Cardiac septum (tissue), 1 donor: Measurements from ENCODE around the gene GMEB2. TPM values are rescaled to one million over a fixed set of nuclear protein-coding genes. Genes with fewer than 3 reads are reported as not detected.
"Not testable (repeated sequence)": the region's sequence is repeated elsewhere in the genome, so short reads cannot be mapped to it uniquely, and the experiment has no call there.

Source experiments
- DNase-seq: peaks from one replicate; pipeline ENCODE4 v3.0.0-alpha.2; 2020; ENCODE audit warnings: low spot score
- intact Hi-C: fragments of 100-400 bp; cut with DNase I; formaldehyde crosslinking; loops from one replicate; pipeline ENCODE4 v1.14.0; 2022
- total RNA-seq: library from RNA; stranded (reverse); fragmentation: NEBNext Ultra II Directional; extraction: Animal tissue kit (Norgen Biotek cat#: 25700); gene quantifications from one replicate; pipeline ENCODE4 v1.2.1, GENCODE V29; 2021
- donor health status: DM: no; HTN: no; CAD: no.

The GMEB2 gene
- total RNA-seq, 1 donor from 2014 or later: 6.8 TPM

DNA sequence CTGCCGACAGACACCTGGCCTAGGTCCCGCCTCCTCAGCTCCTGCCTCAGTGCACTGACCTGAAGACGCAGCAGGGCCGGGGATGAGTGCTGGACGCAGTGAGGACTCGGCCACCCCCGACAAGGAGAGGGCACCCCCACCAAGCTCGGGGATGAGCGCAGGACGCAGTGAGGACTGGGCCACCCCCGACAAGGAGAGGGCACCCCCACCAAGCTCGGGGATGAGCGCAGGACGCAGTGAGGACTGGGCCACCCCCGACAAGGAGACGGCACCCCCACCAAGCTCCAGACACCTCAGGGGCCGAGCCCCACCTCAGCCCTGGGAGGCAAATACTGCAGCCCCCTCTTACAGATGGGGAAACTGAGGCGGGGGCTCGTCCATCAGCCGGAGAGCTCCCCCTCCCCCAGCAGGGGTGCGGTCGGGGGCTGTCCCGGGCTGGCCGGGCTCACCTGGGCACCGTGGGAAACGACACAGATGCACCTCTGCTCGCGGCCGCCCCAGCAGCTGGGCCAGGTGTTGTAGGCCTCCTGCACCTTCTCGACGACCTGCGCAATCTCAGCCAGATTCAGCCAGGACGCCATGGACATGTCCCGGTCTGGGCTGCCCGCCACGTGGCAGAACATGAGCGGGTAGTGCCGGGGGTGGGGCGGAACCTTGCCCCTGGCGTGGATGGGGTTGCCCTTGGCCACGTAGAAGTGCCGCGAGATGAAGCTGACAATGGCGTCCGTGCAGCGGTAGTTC, 60.3 kb downstream of the GMEB2 start:
- no peak for DNase-seq
- intact Hi-C loops: no loop called here

DNA sequence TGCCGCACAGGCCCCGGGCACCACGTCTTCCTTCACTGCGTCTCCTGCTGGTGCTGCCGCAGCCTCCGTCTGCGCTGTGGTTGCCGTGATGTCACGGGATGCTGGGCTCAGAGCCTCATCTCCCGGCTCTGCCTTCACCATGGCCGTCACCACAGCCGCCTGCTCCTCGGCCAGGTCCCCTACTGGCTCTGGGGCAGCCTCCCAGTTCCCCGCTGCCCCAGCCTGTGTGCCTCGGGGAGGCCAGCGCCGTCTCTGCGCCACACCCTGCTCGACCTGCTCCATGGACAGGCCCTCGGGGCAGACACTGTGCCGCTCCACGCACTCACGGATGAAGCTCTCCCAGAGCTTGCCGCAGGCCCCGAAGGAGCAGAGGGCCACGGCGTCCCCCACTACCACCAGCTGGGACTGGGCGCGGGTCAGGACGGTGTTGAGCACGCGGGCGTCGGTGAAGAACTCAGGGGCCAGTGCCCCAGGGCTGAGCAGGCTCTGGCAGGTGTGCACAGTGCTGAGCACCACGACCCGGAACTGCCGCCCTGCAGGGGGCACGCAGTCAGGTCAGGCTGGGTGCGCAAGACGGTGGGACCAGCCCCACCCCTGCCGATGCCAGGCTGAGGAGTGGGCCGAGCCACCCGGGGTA, 61.1 kb downstream of the GMEB2 start:
- intact Hi-C loops: no loop called here
- no peak for DNase-seq

DNA sequence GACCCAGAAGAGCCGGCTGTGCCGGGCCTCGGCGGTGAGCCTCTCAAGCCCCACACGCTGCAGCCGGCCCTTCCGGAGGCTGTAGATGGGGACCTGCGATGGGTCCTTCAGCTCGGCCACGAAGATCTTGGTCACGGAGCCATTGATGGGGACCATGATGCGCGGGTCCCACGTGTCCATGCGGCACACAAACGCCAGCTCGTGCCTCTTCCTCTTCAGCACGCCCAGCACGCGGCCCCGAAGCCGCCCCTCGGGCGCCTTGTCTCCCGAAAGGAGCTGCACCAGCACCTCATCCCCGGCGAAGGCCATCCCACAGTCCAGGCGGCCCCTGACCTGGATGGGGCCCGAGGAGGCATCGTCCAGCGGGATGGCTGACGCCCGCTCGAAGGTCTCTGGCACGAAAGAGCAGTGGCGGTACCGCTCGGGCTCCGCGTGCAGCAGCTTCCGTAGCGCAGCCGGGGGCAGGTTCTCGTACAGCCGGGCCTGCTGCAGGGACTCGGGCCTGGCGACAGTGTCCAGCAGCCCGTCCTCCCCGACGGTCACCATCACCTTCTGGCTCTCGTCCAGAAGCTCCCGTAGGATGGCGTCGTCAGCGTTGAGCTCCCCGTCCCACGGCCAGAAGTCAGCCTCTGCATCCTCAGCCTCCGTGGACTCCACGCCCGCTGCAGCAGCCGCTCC, 61.7 kb downstream of the GMEB2 start:
- intact Hi-C loops: no loop called here
- no peak for DNase-seq

DNA sequence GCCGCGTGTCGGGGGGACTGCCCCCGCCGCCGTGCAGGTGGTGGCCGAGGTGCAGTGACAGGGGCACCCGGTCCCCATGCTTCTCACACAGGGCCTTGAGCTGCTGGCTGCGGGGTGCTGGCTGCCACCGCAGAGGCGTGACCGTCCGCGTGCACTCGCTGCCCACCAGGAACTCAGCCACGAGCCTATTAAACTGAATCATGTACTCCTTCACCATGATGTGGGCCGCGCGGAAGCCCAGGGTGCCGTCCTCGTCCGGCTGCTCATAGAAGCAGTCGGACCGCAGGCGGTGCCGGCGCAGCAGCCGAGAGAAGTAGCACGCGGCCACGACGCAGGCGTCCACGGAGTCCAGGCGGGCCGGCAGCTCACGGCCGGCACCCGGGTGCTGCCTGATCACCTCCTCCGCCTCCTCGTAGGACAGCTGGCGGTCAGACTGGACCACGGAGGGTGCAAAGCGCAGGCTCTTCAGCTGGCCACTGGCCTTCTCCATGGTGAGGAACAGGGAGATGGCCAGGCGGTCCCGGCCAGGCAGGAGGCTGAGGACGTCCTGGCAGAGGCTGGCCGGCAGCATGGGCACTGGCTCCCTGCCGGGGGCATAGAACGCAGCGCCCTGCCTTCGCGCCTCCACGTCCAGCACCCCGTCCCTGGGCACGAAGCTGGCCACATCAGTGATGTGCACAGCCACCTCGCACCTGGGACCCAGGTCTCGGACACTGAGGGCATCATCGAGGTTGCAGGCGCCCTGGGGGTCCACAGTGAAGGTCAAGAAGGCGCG, 62.7 kb downstream of the GMEB2 start:
- DNase-seq: no peak
- intact Hi-C loops: no loop called here

DNA sequence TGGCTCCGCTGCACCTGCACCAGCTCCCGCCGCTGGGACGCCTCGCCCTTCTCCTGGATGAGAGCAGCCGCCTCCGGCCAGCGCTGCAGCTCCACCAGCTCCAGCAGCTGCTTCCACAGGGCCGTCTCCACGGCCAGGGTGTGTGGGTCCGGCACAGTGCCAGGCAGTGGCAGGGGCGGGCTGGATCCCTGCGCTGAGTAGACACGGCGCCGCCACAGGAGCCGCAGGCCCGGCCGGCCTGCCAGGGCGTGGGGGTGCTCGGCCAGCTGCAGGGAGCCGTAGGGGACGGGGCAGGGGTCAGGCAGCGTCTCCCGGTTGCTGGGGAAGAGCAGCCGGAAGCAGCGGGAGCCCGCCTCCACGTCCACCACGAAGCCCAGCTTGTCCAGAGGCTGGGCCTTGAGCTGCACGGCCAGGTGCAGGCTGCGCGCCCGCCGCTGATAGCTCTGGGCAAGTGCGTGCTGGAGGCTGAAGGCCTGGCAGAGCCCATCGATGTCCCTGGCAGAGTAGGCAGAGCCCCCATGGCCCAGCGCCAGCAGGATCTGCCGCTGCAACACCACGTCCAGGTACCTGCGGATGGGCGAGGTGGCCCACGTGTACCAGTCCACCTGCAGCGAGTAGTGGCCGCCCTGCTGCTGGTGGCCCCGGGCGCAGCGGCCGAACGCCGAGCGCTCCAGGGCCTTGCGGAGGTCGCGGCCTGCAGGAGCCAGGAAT, 63.5 kb downstream of the GMEB2 start:
- DNase-seq: no peak
- intact Hi-C loops: no loop called here

DNA sequence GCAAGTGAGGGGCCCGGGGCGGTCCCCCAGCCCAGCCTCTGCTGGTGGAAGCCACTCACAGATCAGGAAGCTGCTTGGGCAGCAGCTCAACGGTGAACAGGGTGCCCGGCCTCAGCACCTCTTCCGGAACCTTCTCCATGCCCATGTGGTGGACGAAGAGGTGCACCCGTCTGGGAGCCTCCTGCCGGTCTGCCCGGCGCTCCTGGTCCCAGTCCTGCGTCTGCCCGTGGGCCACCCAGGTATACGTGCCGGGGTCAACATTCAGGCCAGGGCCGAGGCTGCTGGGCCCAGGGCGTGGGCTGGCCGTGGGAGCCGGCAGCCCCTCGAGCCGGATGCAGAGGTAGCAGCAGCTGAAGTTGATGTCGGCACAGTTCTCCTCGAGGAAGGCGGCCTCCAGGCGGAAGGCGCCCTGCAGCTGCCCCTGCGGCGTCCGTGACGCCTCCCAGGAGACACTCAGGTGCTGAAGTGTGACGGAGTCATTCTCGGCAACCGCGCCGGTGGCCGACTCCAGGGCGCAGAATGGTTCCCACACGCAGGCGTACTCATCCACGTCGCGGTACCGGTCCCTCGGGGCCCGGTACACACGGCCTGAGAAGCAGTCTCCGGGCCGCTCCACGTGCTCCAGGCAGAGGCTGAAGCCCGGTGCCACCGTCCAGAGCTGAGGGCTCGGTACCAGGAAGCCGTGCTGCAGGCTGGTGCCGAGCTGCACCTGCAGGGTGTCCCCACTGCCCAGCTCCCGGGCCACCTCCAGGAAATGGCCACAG, 64.3 kb downstream of the GMEB2 start:
- intact Hi-C loops: no loop called here
- no peak for DNase-seq

DNA sequence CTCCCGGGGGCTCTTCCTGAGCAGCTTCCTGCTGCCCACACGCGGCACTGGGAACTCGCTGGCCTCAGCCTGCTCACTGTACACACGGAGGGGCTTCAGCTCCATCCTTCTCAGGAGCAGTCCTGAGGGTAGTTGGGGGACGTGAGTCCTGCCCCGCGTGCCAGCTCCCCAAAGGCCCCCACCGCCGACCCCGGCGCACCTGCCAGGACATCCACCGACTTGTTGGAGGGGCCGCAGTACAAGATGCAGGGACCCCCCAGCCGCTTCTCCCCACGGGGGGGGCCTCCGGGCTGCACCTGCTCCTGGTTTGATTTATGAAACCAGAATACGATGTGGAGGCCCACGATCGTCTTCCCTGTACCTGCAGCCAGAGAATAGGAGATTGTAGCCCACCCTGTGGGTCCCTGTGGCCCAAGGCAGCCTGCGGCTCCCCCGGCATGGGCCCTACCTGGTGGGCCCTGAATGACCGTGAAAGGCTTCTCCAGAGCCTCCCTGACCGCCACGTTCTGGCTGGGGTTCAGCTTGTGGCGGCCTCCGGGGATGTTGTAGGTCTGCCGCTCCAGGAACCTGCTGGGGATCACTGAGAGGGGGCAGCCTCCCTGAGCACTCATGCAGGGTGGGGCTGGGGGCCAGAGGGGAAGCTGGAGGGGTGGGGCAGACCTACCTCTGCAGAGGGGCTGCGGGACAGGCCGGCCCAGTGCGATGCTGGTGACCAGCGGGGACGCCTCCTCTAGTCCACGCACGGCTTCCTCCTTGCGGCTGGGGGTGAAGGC, 65.1 kb downstream of the GMEB2 start:
- intact Hi-C loops: no loop called here
- DNase-seq: no peak

DNA sequence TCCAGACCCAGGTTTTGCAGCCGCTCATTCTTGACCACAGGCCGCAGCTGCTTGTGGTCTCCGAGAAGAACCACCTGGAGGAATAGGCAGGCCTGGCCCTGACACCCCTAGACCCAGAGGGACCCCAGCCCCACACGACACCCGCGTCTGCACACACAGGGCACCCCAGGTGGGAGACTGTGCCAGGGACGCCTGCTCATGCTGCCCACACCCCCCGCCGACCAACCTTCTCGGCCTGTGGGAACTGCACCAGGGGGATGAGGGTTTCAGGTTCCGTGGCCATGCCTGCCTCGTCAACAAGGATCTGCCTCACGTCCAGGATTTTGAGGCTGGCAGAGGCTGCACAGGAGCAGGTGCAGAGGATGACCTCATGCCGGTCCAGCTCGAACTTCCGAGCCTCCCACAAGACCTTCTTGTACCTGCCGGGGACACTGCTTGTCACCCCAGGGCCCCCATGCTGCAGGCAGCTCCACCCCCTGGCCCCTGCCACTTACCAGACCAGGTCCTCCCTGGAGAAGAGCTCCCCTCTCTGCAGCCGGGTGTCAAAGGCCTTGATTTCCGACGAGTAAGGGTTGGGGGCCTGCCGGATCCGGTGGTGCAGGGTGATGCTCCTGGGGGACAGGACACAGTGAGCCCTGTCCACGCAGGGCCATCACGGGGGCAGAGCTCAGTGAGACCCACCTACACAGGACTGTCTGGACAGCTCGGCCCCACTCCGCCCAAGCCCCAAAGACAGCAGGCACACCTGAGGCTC, 65.9 kb downstream of the GMEB2 start:
- no peak for DNase-seq
- intact Hi-C loops: no loop called here

DNA sequence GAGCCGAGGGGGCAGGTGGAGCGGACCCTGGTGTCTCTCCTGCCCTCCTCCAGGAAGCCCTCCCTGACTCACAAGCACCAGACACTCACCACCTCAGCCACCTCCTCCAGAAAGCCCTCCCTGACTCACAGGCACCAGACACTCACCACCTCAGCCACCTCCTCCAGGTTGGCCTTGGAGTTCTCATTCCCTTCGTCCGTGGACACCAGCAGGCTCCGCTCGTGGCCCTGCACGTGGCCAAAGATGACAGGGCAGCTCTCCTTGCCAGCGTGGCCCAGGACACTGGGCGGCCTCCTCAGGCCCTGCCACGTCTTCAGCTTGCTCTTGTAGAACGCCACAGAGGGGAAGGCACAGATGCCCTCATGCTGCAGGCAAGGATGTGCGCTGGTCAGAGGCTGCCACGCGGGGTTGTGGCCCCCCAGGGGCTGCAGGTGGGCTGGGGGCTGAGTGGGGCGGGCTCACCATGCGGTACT, 66.5 kb downstream of the GMEB2 start:
- DNase-seq: no peak
- intact Hi-C loops: no loop called here

DNA sequence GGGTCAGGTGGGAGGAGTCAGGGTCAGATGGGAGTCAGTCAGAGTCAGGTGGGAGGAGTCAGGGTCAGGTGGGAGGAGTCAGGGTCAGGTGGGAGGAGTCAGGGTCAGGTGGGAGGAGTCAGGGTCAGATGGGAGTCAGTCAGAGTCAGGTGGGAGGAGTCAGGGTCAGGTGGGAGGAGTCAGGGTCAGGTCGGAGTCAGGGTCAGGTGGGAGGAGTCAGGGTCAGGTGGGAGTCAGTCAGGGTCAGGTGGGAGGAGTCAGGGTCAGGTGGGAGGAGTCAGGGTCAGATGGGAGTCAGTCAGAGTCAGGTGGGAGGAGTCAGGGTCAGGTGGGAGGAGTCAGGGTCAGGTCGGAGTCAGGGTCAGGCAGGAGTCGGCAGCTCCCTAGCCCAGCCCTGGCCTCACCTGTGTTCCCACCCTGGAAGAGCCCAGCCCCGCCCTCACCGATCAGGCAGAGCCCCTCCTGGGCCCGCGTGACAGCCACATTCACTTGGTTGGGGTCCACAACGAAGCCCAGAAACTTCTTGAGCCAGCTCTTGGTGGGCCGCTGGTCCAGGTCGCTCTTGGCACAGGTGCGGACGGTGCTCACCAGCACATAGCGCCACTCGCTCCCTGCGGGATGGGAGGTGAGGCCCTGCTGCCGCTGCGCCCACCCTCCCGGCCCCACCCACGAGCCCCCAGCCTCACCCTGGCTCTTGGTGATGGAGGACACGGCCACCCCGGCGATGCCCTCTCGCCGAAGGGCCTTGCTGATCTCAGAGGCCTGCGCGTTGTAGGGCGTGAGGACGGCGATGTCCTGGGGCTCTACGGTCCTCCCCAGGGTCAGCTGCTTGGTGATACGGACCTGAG, 67.2 kb downstream of the GMEB2 start:
- DNase-seq, intact Hi-C loops: not testable (repeated sequence)

DNA sequence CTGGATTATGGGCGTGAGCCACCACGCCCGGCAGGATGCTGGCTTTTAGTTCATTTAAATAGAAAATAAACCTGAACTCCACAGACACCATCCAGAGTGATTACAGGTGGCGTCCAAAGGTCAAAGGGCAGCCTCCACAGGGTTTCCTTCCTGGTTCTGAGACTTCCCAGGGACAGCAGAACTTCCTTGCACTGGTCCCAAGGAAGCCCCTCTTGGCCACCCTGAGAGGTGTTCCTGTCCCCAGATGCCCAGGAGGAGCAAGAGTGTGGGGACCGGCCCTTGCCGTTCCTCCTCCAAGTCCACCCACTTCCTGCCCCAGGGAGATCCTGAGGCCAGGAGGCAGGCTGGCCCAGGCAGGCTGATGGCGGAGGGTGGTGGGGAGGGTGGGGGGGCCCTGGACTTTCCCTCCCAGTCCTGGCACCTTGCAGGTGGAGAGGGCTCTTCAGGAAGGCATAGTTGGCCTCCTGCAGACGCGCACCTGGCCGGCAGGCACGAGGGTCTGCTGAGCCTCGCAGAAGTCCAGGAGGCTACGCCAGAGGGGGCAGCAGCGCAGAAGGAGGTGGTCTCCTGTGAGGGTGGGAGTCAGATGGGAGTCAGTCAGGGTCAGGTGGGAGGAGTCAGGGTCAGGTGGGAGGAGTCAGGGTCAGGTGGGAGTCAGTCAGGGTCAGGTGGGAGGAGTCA, 68.0 kb downstream of the GMEB2 start:
- intact Hi-C loops: no loop called here

DNA sequence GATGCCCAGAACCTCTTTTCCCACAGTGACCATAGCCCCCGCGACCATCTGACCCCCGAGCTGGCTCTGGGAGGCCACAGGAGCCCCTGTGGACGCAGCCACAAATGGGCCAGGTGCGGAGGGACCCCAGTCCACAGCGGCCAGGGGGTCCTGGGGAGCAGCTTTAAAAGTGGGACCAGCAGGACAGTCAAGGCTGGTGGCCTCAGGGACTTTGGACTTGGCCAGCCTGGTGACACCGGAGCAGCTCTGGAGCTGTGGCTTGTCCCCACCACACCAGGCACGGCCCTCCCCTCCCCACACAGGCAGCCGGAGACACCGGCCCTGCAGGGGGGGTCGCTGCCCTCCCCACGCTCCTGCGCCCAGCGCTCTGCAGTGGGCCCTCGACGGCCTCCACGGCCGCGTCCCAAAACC, 69.4 kb downstream of the GMEB2 start:
- no peak for DNase-seq
- intact Hi-C loops: no loop called here

More for the DNA sequence above, 68.0 kb downstream of the GMEB2 start:
- DNase-seq: no peak

DNA sequence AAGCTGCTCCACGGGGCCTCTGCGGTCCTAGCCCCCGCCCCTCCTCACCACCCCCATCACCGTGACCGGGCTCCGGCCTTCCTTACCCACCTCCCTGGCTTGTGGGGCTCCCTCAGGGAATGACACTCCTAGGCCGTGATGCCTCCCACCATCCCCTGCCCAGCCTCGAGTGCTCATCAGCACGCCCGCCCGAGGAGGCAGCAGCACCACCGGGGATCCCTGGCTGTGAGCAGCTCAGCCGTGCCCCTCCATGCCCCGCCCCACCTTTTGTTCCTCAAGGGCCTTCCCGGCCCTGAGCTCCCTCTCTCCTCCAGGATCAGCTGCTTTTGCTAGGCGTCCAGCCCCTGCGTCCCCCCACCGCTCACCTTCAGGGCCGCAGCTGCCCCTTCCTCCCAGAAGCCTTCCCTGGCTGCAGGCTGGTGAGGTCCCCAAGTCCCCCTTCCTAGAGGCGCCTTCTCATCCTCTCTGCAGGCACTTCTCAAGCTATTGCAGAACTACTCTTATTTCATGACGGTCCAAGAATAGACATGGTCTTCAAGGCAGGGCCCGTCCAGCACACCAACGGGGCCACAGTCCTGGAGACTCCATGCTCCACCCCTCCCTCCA, 69.9 kb downstream of the GMEB2 start:
- no peak for DNase-seq
- intact Hi-C loops: no loop called here

DNA sequence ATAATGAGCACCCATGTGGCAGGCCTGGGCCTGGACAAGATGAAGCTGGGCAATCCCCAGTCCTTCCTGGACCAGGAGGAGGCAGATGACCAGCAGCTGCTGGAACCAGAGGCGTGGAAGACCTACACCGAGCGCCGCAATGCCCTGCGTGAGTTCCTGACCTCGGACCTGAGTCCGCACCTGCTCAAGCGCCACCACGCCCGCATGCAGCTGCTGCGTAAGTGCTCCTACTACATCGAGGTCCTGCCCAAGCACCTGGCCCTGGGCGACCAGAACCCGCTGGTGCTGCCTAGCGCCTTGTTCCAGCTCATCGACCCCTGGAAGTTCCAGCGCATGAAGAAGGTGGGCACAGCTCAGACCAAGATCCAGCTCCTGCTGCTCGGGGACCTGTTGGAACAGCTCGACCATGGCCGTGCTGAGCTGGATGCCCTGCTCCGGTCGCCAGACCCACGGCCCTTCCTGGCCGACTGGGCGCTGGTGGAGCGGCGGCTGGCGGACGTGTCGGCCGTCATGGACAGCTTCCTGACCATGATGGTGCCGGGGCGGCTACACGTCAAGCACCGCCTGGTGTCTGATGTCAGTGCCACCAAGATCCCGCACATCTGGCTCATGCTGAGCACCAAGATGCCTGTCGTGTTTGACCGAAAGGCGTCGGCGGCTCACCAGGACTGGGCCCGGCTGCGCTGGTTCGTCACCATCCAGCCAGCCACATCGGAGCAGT, 71.1 kb downstream of the GMEB2 start:
- DNase-seq: no peak
- intact Hi-C loops: no loop called here
